CD8-positive, alpha-beta memory T cell (primary cell): ENCODE data around the gene VPS13D. TPM values are rescaled to one million over a fixed set of nuclear protein-coding genes. Genes with fewer than 3 reads are reported as not detected.

Source experiments
- CTCF ChIA-PET: fragments of 350-600 bp; sonication (Branson Sonifier 250); formaldehyde crosslinking; loops from one replicate; lab custom pipeline; 2021; ENCODE audit warnings: antibody characterized with exemption; lab: Charles Lee
- POLR2A ChIA-PET: fragments of 350-600 bp; sonication (Branson Sonifier 250); formaldehyde crosslinking; loops from one replicate; lab custom pipeline; 2021; ENCODE audit warnings: antibody characterized with exemption; lab: Charles Lee
- DNase-seq, 5 donors: peaks; one replicate each; pipeline versions ENCODE4 v3.0.0 to v3.0.0-alpha.2; 2020 to 2022; ENCODE audit warnings: mixed read lengths in 1 of 5
- H3K27ac ChIP-seq: one replicate; pipeline ENCODE4 v1.7.0; 2013; ENCODE audit warnings: low read depth, mild to moderate bottlenecking, low read length, moderate library complexity
- H3K27me3 ChIP-seq: 2 replicates; pipeline ENCODE4 v1.7.0; 2013; ENCODE audit warnings: low read length, mild to moderate bottlenecking; ENCODE audit not compliant: insufficient read depth, poor library complexity, severe bottlenecking
- H3K36me3 ChIP-seq: 2 replicates; pipeline ENCODE4 v1.7.0; 2013; ENCODE audit warnings: mild to moderate bottlenecking, low read length, moderate library complexity; ENCODE audit not compliant: insufficient read depth
- H3K4me1 ChIP-seq: 2 replicates; pipeline ENCODE4 v1.7.0; 2013; ENCODE audit warnings: mild to moderate bottlenecking, low read length, moderate library complexity; ENCODE audit not compliant: insufficient read depth
- H3K4me3 ChIP-seq: 2 replicates; pipeline ENCODE4 v1.7.0; 2013; ENCODE audit warnings: mild to moderate bottlenecking, low read length
- H3K9me3 ChIP-seq: 2 replicates; pipeline ENCODE4 v1.7.0; 2013; ENCODE audit warnings: mild to moderate bottlenecking, low read length
- H3K27ac Mint-ChIP-seq, 8 donors: one replicate each; pipeline ENCODE4 v1.8.0; 2020 to 2021; ENCODE audit warnings: mixed read lengths in 8 of 8, mild to moderate bottlenecking in 6 of 8, inconsistent platforms in 3 of 8, moderate library complexity in 3 of 8
- H3K27me3 Mint-ChIP-seq, 2 donors: one replicate each; pipeline ENCODE4 v1.8.0; 2020 to 2021; ENCODE audit warnings: mixed read lengths in 2 of 2, mild to moderate bottlenecking in 1 of 2, moderate library complexity in 1 of 2
- H3K36me3 Mint-ChIP-seq, 3 donors: one replicate each; pipeline ENCODE4 v1.8.0; 2020 to 2021; ENCODE audit warnings: mixed read lengths in 3 of 3, inconsistent platforms in 1 of 3, mild to moderate bottlenecking in 1 of 3
- H3K4me1 Mint-ChIP-seq, 3 donors: one replicate each; pipeline ENCODE4 v1.8.0; 2020 to 2021; ENCODE audit warnings: mixed read lengths in 3 of 3, inconsistent platforms in 1 of 3, mild to moderate bottlenecking in 1 of 3
- H3K4me3 Mint-ChIP-seq, 7 donors: one replicate each; pipeline ENCODE4 v1.8.0; 2020 to 2021; ENCODE audit warnings: mixed read lengths in 7 of 7, mild to moderate bottlenecking in 6 of 7, moderate library complexity in 4 of 7, inconsistent platforms in 2 of 7
- H3K9me3 Mint-ChIP-seq, 5 donors: one replicate each; pipeline ENCODE4 v1.8.0; 2020 to 2022; ENCODE audit warnings: mixed read lengths in 5 of 5, mild to moderate bottlenecking in 3 of 5, moderate library complexity in 2 of 5, inconsistent platforms in 1 of 5
- polyA plus RNA-seq: library from polyadenylated mRNA; unstranded; fragments of 300-500 nt; fragmentation: Illumina TruSeq; gene quantifications from one replicate; pipeline ENCODE4 v1.2.3, GENCODE V29; 2021
- total RNA-seq, 2 experiments: library from RNA; stranded (reverse); gene quantifications; one replicate each; pipeline ENCODE4 v1.2.3, GENCODE V29; 2021

VPS13D gene
- total and polyA plus RNA-seq, 3 experiments from 2014 or later: 9.7 to 28.5 (median 24.1) TPM

GRCh38 chr1:12348113-12348512 lies 118.3 kb downstream of the VPS13D start:
- H3K27me3 ChIP-seq: no peaks in the 10 kb centered on the region
- Mint-ChIP-seq H3K27ac (no peak overlapping the region), H3K36me3 (peaks cover 26 to 69% (median 44%) of the 10 kb centered on the region in 3 donors), H3K4me1 (peaks cover 24 to 33% (median 32%) of the 10 kb centered on the region in 3 donors), H3K27me3 (no peaks in the 10 kb centered on the region), H3K4me3 (no peak overlapping the region), H3K9me3 (peaks cover 3 to 11% (median 7%) of the 10 kb centered on the region in 5 donors)
- ChIA-PET POLR2A (no interaction called here), CTCF (no interaction called here)
- DNase-seq: no peak
- peaks cover 26% of the 10 kb centered on the region for H3K4me1 ChIP-seq
- no peak overlapping the region for H3K4me3 ChIP-seq
- H3K9me3 ChIP-seq: no peaks in the 10 kb centered on the region
- H3K36me3 ChIP-seq: peaks cover 18% of the 10 kb centered on the region
- no peak overlapping the region for H3K27ac ChIP-seq

DNA sequence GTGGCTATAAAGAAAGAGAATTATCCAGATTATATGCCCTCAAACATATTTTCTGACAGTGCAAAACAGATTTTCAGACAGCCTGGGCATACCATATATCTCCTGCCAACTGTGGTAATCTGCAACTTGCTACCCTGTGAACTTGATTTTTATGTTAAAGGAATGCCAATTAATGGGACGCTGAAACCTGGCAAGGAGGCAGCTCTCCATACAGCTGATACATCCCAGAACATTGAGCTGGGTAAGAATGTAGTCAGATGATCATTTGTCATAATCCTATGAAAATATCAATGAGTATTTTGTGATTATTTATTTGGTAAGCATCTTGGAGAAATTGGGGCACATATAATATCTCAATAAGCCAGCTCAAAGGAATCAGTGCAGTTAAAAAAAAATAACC lies 124.2 kb downstream of the VPS13D start:
- H3K4me1 Mint-ChIP-seq: no peaks in the 10 kb centered on the region
- H3K4me3 Mint-ChIP-seq: no peak overlapping the region
- Histone ChIP-seq H3K4me1 (no peaks in the 10 kb centered on the region), H3K9me3 (no peaks in the 10 kb centered on the region), H3K27ac (no peak overlapping the region), H3K4me3 (no peak overlapping the region), H3K36me3 (peaks cover 53% of the 10 kb centered on the region), H3K27me3 (no peaks in the 10 kb centered on the region)
- ChIA-PET POLR2A (no interaction called here), CTCF (no interaction called here)
- H3K36me3 Mint-ChIP-seq: peaks cover 29 to 82% (median 41%) of the 10 kb centered on the region in 3 donors
- H3K9me3 Mint-ChIP-seq: peaks cover 3 to 11% (median 7%) of the 10 kb centered on the region in 5 donors
- no peaks in the 10 kb centered on the region for H3K27me3 Mint-ChIP-seq
- no peak overlapping the region for H3K27ac Mint-ChIP-seq
- no peak for DNase-seq

DNA sequence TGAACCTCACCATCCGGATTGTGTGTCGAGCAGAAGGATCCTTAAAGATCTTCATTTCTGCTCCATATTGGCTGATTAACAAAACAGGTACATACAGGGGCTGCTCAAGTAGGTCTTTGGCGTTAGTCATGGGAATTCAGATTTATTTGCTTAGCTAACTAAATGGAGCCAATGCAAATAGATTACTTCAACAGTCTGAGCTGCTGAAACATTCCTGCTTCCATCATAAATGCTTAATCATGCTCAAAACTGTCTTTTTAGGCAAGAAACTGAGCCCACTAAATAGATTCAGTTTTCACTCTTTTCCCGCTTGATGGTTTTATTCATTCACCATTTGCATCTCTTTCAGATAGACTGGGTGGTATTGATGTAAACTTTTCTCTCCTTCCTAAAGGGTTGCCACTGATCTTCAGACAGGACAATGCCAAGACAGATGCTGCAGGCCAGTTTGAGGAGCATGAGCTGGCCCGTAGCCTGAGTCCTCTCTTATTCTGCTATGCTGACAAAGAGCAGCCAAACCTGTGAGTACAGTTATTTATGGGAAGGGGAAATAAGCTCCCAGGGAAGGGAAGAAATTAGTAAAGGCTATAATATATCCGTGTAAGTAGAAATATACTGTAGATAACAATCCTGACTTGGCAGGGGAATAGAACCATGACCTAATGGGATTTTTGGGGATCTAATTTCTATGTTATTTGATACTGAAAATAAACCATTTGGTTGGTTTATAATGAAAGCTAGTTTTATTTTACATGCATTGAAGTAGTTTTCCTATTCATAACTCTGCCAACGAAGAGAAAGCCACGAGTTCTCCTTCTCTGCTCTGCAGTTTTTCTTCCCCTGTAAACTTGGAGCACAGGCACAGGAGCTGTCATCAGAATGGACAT lies 126.4 kb downstream of the VPS13D start:
- ChIA-PET POLR2A (no interaction called here), CTCF (no interaction called here)
- Histone ChIP-seq H3K27me3 (no peaks in the 10 kb centered on the region), H3K4me3 (no peak overlapping the region), H3K27ac (no peak overlapping the region), H3K36me3 (peaks cover 42% of the 10 kb centered on the region), H3K9me3 (no peaks in the 10 kb centered on the region), H3K4me1 (no peaks in the 10 kb centered on the region)
- H3K27me3 Mint-ChIP-seq: no peaks in the 10 kb centered on the region
- no peak for DNase-seq
- H3K27ac Mint-ChIP-seq: peak overlapping the region in 3 of 8 donors; percentile 12 to 71 (median 25)
- H3K36me3 Mint-ChIP-seq: peaks cover 8 to 75% (median 29%) of the 10 kb centered on the region in 3 donors
- no peak overlapping the region for H3K4me3 Mint-ChIP-seq
- H3K9me3 Mint-ChIP-seq: peaks cover 0 to 3% (median 0%) of the 10 kb centered on the region in 5 donors
- no peaks in the 10 kb centered on the region for H3K4me1 Mint-ChIP-seq

DNA sequence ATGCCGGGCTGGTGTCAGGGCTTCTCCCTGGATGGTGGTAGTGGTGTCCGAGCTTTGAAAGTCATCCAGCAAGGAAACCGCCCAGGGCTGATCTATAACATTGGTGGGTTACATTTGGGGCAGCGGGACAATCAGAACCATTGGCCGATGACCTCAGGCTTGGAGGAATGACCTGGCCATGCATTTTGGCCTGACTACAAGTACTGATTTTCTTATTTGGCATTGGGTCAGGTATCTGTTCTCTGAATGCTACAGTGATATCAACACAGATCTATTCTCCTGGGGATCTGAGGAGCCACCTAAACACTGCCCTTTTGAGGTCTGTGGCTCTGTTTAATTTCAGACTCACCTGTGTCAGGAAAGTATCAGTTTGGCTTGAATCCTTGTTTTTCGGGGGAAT lies 128.7 kb downstream of the VPS13D start:
- H3K4me1 Mint-ChIP-seq: no peaks in the 10 kb centered on the region
- H3K36me3 Mint-ChIP-seq: peaks cover 8 to 83% (median 31%) of the 10 kb centered on the region in 3 donors
- peak overlapping the region in 2 of 8 donors; percentile 15 to 22 for H3K27ac Mint-ChIP-seq
- H3K4me3 Mint-ChIP-seq: no peak overlapping the region
- Histone ChIP-seq H3K27me3 (no peaks in the 10 kb centered on the region), H3K9me3 (no peaks in the 10 kb centered on the region), H3K27ac (no peak overlapping the region), H3K4me1 (no peaks in the 10 kb centered on the region), H3K4me3 (no peak overlapping the region), H3K36me3 (peaks cover 48% of the 10 kb centered on the region)
- H3K9me3 Mint-ChIP-seq: no peaks in the 10 kb centered on the region
- DNase-seq: no peak
- no peaks in the 10 kb centered on the region for H3K27me3 Mint-ChIP-seq
- POLR2A ChIA-PET: no interaction called here
- CTCF ChIA-PET: no interaction called here

DNA sequence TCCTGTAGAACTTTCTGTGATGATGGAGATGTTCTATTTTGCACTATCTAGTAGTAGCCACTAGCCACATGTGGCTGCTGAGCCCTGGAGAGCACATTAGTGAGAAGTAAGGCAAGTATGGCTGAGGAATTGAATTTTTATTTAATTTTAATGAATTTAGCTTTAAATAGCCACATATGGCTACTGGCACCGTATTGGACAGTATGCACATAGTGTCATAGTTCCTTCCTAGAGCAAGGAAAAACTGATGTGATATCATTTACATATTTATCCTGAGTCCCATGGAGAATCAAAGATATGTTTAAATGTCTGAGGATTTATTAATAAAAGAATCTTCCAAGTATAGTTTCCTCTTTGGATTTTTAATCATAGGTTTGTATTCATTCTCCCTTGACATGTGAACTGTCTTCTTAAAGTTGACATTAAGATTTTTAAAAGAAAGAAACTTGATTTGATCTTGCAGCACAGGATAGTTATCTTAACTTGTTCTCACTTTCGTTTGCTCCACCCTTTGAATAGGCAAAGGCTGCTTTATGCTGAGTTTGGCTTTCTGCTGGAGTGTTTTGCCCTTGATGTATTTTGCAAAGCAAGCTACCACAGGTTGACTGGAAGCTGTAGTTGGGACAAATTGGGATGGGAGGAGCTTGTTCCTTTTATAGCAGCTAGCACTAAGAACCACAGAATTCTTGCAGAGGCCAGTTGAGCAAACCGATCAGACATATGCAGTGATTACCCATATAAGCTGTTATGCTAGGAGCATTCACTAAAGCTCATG lies 129.7 kb downstream of the VPS13D start:
- Histone ChIP-seq H3K4me1 (no peaks in the 10 kb centered on the region), H3K4me3 (no peak overlapping the region), H3K36me3 (peaks cover 41% of the 10 kb centered on the region), H3K27me3 (no peaks in the 10 kb centered on the region), H3K9me3 (no peaks in the 10 kb centered on the region), H3K27ac (no peak overlapping the region)
- Mint-ChIP-seq H3K4me3 (no peak overlapping the region), H3K9me3 (no peaks in the 10 kb centered on the region), H3K36me3 (peaks cover 8 to 82% (median 33%) of the 10 kb centered on the region in 3 donors), H3K4me1 (no peaks in the 10 kb centered on the region), H3K27me3 (no peaks in the 10 kb centered on the region), H3K27ac (peak overlapping the region in 4 of 8 donors; percentile 10 to 69 (median 41))
- ChIA-PET CTCF (no interaction called here), POLR2A (interaction anchor here (0.6 kb wide), 1 partner anchor 257 kb away, joined by 3 read pairs; no protein-coding TSS in a partner anchor)
- no peak for DNase-seq

GRCh38 chr1:12368646-12369045 lies 138.8 kb downstream of the VPS13D start:
- no peak overlapping the region for H3K4me3 Mint-ChIP-seq
- H3K36me3 Mint-ChIP-seq: peaks cover 8 to 70% (median 28%) of the 10 kb centered on the region in 3 donors
- H3K27ac Mint-ChIP-seq: no peak overlapping the region
- ChIA-PET CTCF (no interaction called here), POLR2A (no interaction called here)
- H3K36me3 ChIP-seq: peaks cover 16% of the 10 kb centered on the region
- DNase-seq: no peak
- no peaks in the 10 kb centered on the region for H3K27me3 Mint-ChIP-seq
- H3K9me3 Mint-ChIP-seq: no peaks in the 10 kb centered on the region
- H3K4me1 Mint-ChIP-seq: peaks cover 3 to 5% (median 4%) of the 10 kb centered on the region in 3 donors
- H3K9me3 ChIP-seq: no peaks in the 10 kb centered on the region
- no peaks in the 10 kb centered on the region for H3K27me3 ChIP-seq
- no peak overlapping the region for H3K27ac ChIP-seq
- H3K4me3 ChIP-seq: no peak overlapping the region
- no peaks in the 10 kb centered on the region for H3K4me1 ChIP-seq

- Histone ChIP-seq H3K9me3 (no peaks in the 10 kb centered on the region), H3K36me3 (peaks cover 18% of the 10 kb centered on the region), H3K27me3 (no peaks in the 10 kb centered on the region), H3K4me3 (no peak overlapping the region), H3K4me1 (no peaks in the 10 kb centered on the region), H3K27ac (no peak overlapping the region)
- peak overlapping the region in 2 of 8 donors; percentile 22 to 29 for H3K27ac Mint-ChIP-seq
- H3K9me3 Mint-ChIP-seq: no peaks in the 10 kb centered on the region
- H3K27me3 Mint-ChIP-seq: no peaks in the 10 kb centered on the region
- no peak for DNase-seq
- peaks cover 8 to 71% (median 25%) of the 10 kb centered on the region in 3 donors for H3K36me3 Mint-ChIP-seq
- CTCF ChIA-PET: no interaction called here
- H3K4me3 Mint-ChIP-seq: no peak overlapping the region
- peaks cover 3 to 5% (median 4%) of the 10 kb centered on the region in 3 donors for H3K4me1 Mint-ChIP-seq
- POLR2A ChIA-PET: no interaction called here
Measured at GRCh38 chr1:12369258-12369657, 139.4 kb downstream of the VPS13D start.
